GM12873 (cell line): ENCODE data around the gene TBCC.

Experiments used
- TF ChIP-seq, protein P1 (sequence below): IDR thresholded peaks from 2 replicates; pipeline ENCODE4 v1.5.1; 2012; ENCODE audit warnings: low read depth, mild to moderate bottlenecking, moderate library complexity, low read length, control low read depth; ENCODE audit not compliant: insufficient read depth; ENCODE audit errors: missing control alignments

TBCC gene

DNA sequence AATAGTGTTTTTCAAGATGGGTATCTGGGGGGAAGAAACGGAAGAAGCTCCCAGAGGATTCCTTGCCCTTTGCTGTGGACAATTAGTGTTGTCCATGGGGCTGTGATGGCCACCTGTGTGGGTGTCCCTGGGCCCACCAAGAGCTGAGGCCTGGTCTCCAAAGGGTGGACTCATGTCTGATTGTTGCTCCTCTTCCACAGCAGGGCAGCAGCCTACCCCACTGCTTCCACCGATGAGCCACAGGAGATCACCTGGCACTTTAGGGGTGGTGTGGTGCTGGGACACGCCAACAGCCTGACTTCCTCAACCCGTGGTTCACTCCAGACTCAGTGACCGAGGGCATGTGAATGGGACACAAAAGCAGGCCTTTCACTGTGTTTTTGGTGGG lies 48.6 kb downstream of the TBCC start:
- TF ChIP-seq, protein P1, sequence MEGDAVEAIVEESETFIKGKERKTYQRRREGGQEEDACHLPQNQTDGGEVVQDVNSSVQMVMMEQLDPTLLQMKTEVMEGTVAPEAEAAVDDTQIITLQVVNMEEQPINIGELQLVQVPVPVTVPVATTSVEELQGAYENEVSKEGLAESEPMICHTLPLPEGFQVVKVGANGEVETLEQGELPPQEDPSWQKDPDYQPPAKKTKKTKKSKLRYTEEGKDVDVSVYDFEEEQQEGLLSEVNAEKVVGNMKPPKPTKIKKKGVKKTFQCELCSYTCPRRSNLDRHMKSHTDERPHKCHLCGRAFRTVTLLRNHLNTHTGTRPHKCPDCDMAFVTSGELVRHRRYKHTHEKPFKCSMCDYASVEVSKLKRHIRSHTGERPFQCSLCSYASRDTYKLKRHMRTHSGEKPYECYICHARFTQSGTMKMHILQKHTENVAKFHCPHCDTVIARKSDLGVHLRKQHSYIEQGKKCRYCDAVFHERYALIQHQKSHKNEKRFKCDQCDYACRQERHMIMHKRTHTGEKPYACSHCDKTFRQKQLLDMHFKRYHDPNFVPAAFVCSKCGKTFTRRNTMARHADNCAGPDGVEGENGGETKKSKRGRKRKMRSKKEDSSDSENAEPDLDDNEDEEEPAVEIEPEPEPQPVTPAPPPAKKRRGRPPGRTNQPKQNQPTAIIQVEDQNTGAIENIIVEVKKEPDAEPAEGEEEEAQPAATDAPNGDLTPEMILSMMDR, result no peak

DNA sequence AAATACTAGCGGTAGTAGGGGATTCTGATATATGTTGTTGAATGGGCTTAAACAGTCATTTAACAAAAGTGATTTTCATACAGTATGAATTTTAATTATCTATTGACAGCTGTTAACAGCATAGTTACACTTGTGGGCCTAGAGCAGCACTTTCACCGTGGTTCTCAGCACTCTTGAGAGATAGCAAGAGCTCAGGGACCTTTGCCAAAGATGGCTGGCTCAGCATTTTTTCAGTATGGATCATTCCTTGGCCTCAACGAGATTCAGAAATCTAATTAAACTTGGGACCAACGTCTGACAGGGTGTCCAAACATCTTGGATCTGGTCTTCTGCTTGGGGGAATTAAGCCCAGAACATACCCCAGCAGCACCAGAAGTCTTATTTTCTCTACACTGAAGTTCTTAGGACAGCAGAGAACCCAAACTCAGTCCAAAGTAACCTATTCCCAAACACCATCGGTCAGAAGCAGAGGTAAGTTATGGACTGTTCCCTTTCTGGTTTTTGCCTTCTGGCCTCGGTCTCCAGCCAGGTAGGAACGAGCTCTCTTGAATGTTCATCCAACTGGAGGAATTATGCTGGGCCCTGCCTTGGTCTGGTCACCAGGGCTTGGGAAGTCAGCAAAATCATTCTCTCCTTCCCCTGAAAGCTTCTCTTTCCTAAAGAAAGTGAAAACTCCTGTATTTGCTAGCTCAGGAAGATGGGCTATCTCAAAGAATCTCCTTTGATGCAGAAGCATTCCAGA lies 49.2 kb downstream of the TBCC start:
- TF ChIP-seq, protein P1, result no peak

DNA sequence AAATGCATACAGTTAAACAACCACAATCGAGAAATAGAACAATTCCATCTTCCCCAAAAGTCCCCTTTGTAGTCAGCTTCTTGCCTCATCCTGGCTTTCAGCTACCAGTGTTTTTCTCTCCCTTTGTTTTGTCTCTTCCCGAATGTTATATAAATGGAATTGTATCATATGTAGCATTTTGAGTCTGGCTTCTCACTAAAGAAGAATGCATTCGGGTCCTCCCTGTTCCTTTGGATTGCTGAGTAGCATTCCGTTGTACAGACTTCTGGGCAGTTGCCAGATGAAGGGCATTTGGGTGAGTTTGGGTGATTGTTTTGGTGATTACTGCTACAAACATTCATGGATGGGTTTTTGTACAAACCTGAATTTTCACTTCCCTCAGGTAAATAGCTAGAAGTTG lies 51.3 kb downstream of the TBCC start:
- TF ChIP-seq, protein P1, result no peak
